Activated CD8-positive, alpha-beta T cell treated with anti-CD3 and anti-CD28 coated beads for 36 hours (primary cell): ENCODE results near the gene VSTM2L. TPM values are rescaled to one million over a fixed set of nuclear protein-coding genes. Genes with fewer than 3 reads are reported as not detected.
A peak's percentile ranks its signal among the peaks of the same experiment; 100 is the strongest.

Experiments
- ATAC-seq: fragments of 200-7000 bp; cut with Tn5 transposase; one replicate; pipeline ENCODE4 v1.10.0; 2021; ENCODE audit warnings: mild to moderate bottlenecking, moderate library complexity
- CTCF ChIA-PET: fragments of 350-600 bp; sonication (Branson Sonifier 250); formaldehyde crosslinking; loops from one replicate; lab custom pipeline; 2021; ENCODE audit warnings: antibody characterized with exemption; lab: Charles Lee
- POLR2A ChIA-PET: fragments of 350-600 bp; sonication (Branson Sonifier 250); formaldehyde crosslinking; loops from one replicate; lab custom pipeline; 2021; ENCODE audit warnings: antibody characterized with exemption; lab: Charles Lee
- DNase-seq: peaks from one replicate; pipeline ENCODE4 v3.0.0-alpha.2; 2020
- H3K27ac Mint-ChIP-seq: one replicate; pipeline ENCODE4 v1.8.0; 2021; ENCODE audit warnings: mild to moderate bottlenecking, mixed read lengths
- H3K27me3 Mint-ChIP-seq: one replicate; pipeline ENCODE4 v1.8.0; 2021; ENCODE audit warnings: mixed read lengths
- H3K36me3 Mint-ChIP-seq: one replicate; pipeline ENCODE4 v1.8.0; 2021; ENCODE audit warnings: low read depth, mixed read lengths
- H3K4me1 Mint-ChIP-seq: one replicate; pipeline ENCODE4 v1.8.0; 2021; ENCODE audit warnings: low read depth, mixed read lengths
- H3K4me3 Mint-ChIP-seq: one replicate; pipeline ENCODE4 v1.8.0; 2021; ENCODE audit warnings: mild to moderate bottlenecking, moderate library complexity, mixed read lengths
- H3K9me3 Mint-ChIP-seq: one replicate; pipeline ENCODE4 v1.8.0; 2021; ENCODE audit warnings: mixed read lengths
- intact Hi-C: fragments of 100-400 bp; cut with micrococcal nuclease; formaldehyde crosslinking; loops from one replicate; pipeline ENCODE4 v1.10.0; 2022
- total RNA-seq, 2 experiments: library from RNA; stranded (reverse); gene quantifications; one replicate each; pipeline ENCODE4 v1.2.3, GENCODE V29; 2021
- TF ChIP-seq, protein P1 (sequence below): fragments of 200-600 bp; IDR thresholded peaks from one replicate; pipeline ENCODE4 v1.8.0; 2022; ENCODE audit warnings: antibody characterized with exemption, mild to moderate bottlenecking

Gene VSTM2L
- total RNA-seq, 2 experiments from 2014 or later = not detected

GRCh38 chr20:37911838-37912281 is 8.9 kb downstream of the VSTM2L start:
- POLR2A ChIA-PET = no interaction called here
- intact Hi-C loops = no loop called here
- TF ChIP-seq, protein P1, sequence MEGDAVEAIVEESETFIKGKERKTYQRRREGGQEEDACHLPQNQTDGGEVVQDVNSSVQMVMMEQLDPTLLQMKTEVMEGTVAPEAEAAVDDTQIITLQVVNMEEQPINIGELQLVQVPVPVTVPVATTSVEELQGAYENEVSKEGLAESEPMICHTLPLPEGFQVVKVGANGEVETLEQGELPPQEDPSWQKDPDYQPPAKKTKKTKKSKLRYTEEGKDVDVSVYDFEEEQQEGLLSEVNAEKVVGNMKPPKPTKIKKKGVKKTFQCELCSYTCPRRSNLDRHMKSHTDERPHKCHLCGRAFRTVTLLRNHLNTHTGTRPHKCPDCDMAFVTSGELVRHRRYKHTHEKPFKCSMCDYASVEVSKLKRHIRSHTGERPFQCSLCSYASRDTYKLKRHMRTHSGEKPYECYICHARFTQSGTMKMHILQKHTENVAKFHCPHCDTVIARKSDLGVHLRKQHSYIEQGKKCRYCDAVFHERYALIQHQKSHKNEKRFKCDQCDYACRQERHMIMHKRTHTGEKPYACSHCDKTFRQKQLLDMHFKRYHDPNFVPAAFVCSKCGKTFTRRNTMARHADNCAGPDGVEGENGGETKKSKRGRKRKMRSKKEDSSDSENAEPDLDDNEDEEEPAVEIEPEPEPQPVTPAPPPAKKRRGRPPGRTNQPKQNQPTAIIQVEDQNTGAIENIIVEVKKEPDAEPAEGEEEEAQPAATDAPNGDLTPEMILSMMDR = no peak
- H3K9me3 Mint-ChIP-seq = no peaks in the 10 kb centered on the region
- H3K4me3 Mint-ChIP-seq = no peak overlapping the region
- DNase-seq (peak; percentile 48), ATAC-seq (peak; percentile 50)
- peaks cover 50% of the 10 kb centered on the region for H3K27me3 Mint-ChIP-seq
- H3K36me3 Mint-ChIP-seq = no peaks in the 10 kb centered on the region
- CTCF ChIA-PET = no interaction called here
- H3K27ac Mint-ChIP-seq = no peak overlapping the region
- peaks cover 18% of the 10 kb centered on the region for H3K4me1 Mint-ChIP-seq

GRCh38 chr20:37912874-37913273 is 9.9 kb downstream of the VSTM2L start:
- ChIA-PET POLR2A (interaction anchor here (0.9 kb wide), 1 partner anchor 121 kb away, joined by 3 read pairs; the partner anchor contains the start of genes RPRD1B and TTI1), CTCF (no interaction called here)
- H3K36me3 Mint-ChIP-seq = no peaks in the 10 kb centered on the region
- intact Hi-C loops = no loop called here
- H3K27me3 Mint-ChIP-seq = peaks cover 51% of the 10 kb centered on the region
- peaks cover 18% of the 10 kb centered on the region for H3K4me1 Mint-ChIP-seq
- no peaks in the 10 kb centered on the region for H3K9me3 Mint-ChIP-seq
- no peak overlapping the region for H3K4me3 Mint-ChIP-seq
- ATAC-seq (peak; percentile 15), DNase-seq (no peak)
- TF ChIP-seq, protein P1 = no peak
- no peak overlapping the region for H3K27ac Mint-ChIP-seq

GRCh38 chr20:37913567-37914366 is 10.8 kb downstream of the VSTM2L start:
- ChIA-PET CTCF (no interaction called here), POLR2A (interaction anchor here (0.9 kb wide), 1 partner anchor 120 kb away, joined by 3 read pairs; the partner anchor contains the start of genes RPRD1B and TTI1)
- peaks cover 50% of the 10 kb centered on the region for H3K27me3 Mint-ChIP-seq
- no peaks in the 10 kb centered on the region for H3K36me3 Mint-ChIP-seq
- no peak overlapping the region for H3K27ac Mint-ChIP-seq
- intact Hi-C loops = no loop called here
- H3K4me3 Mint-ChIP-seq = no peak overlapping the region
- DNase-seq = no peak
- peaks cover 18% of the 10 kb centered on the region for H3K4me1 Mint-ChIP-seq
- TF ChIP-seq, protein P1 = no peak
- ATAC-seq = no peak
- no peaks in the 10 kb centered on the region for H3K9me3 Mint-ChIP-seq

- CTCF ChIA-PET = interaction anchor here (1.3 kb wide), 1 partner anchor 12 kb away, joined by 3 read pairs; no protein-coding TSS in a partner anchor
Observed at GRCh38 chr20:37914367-37914671, 11.4 kb downstream of the VSTM2L start.

More at GRCh38 chr20:37914367-37914671, 11.4 kb downstream of the VSTM2L start:
- peaks cover 18% of the 10 kb centered on the region for H3K4me1 Mint-ChIP-seq
- H3K36me3 Mint-ChIP-seq = no peaks in the 10 kb centered on the region
- H3K9me3 Mint-ChIP-seq = no peaks in the 10 kb centered on the region
- H3K4me3 Mint-ChIP-seq = peak overlapping the region; percentile 30
- POLR2A ChIA-PET = no interaction called here
- DNase-seq = no peak
- H3K27ac Mint-ChIP-seq = no peak overlapping the region
- no peak for ATAC-seq
- TF ChIP-seq, protein P1 = no peak
- peaks cover 44% of the 10 kb centered on the region for H3K27me3 Mint-ChIP-seq
- intact Hi-C loops = no loop called here
